IMR-90 (cell line): ENCODE results near the gene GNAS-AS1.

ENCODE experiments used
- CEBPB ChIP-seq: IDR thresholded peaks from 2 replicates; pipeline ENCODE4 v1.6.1; 2012; ENCODE audit warnings: low read depth, low read length, improper control_type of control experiment
- RAD21 ChIP-seq: IDR thresholded peaks from 2 replicates; pipeline ENCODE4 v1.6.1; 2012; ENCODE audit warnings: low read length, improper control_type of control experiment
- RFX5 ChIP-seq: IDR thresholded peaks from 2 replicates; pipeline ENCODE4 v1.8.0; 2012; ENCODE audit warnings: low read depth, mild to moderate bottlenecking, low read length, moderate library complexity
- SMC3 ChIP-seq: fragments of 150-350 bp; IDR thresholded peaks from 2 replicates; pipeline ENCODE4 v1.6.1; 2016; ENCODE audit warnings: low read depth, mild to moderate bottlenecking, antibody characterized with exemption, low read length, moderate library complexity
- TF ChIP-seq, protein P1 (sequence below): conservative IDR thresholded peaks from 2 replicates; pipeline ENCODE4 v1.5.1; 2012; ENCODE audit warnings: mild to moderate bottlenecking, low read depth, low read length, improper control_type of control experiment
- TF ChIP-seq, protein P2 (sequence below): fragments of 150-350 bp; IDR thresholded peaks from 2 replicates; pipeline ENCODE4 v1.6.1; 2017; ENCODE audit warnings: mild to moderate bottlenecking, antibody characterized with exemption, low read length, low read depth

DNA sequence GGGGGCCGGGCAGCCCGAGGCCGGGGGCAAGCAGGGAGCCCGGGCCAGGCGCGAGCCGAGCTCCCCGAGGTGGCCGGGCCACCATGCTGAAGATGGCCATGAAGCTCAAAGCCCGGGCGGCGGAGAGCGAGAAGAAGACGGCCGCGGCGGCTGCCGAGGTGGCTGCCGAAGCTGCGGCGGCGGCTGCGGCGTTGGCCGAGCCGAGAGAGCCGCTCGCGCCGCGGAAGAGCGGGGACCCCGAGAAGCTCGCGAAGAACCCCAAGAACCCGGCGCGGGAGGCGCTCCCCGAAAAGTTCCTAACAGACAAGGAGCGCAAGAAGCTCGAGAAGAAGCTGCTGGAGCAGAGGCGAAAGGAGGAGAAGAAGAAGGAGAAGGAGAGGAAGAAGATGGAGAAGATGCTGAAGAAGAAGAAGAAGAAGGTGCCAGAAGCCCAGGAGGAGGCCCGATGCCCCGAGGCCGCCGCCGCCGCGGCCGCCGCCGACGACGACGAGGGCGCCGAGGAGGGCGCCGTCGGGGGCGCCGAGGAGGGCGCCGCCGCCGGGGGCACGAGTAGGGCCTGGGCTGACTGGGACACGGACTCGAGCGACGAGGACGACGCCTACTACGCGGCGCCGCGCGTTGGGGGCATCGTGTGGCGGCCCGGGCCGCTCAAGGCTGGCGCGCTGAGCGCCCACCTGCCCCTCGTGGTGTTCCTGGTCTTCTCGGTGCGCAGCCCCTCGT is 39.3 kb upstream of the GNAS-AS1 start:
- TF ChIP-seq CEBPB, result no peak
- TF ChIP-seq, protein P1, sequence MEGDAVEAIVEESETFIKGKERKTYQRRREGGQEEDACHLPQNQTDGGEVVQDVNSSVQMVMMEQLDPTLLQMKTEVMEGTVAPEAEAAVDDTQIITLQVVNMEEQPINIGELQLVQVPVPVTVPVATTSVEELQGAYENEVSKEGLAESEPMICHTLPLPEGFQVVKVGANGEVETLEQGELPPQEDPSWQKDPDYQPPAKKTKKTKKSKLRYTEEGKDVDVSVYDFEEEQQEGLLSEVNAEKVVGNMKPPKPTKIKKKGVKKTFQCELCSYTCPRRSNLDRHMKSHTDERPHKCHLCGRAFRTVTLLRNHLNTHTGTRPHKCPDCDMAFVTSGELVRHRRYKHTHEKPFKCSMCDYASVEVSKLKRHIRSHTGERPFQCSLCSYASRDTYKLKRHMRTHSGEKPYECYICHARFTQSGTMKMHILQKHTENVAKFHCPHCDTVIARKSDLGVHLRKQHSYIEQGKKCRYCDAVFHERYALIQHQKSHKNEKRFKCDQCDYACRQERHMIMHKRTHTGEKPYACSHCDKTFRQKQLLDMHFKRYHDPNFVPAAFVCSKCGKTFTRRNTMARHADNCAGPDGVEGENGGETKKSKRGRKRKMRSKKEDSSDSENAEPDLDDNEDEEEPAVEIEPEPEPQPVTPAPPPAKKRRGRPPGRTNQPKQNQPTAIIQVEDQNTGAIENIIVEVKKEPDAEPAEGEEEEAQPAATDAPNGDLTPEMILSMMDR, result no peak
- TF ChIP-seq RAD21, result no peak
- no peak for TF ChIP-seq RFX5
- TF ChIP-seq, protein P2, sequence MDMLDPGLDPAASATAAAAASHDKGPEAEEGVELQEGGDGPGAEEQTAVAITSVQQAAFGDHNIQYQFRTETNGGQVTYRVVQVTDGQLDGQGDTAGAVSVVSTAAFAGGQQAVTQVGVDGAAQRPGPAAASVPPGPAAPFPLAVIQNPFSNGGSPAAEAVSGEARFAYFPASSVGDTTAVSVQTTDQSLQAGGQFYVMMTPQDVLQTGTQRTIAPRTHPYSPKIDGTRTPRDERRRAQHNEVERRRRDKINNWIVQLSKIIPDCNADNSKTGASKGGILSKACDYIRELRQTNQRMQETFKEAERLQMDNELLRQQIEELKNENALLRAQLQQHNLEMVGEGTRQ, result no peak
- no peak for TF ChIP-seq SMC3
